Uterus (tissue), 4 donors: ENCODE results near the gene IL1F10. TPM values are rescaled to one million over a fixed set of nuclear protein-coding genes. Genes with fewer than 3 reads are reported as not detected.

ENCODE experiments used
- DNase-seq, 2 donors: peaks; one replicate each; pipeline ENCODE4 v3.0.0-alpha.2; 2019 to 2020
- H3K27ac ChIP-seq, 2 donors: fragments of 200-600 bp; sonication (generic); 1 replicate in 1 of 2; 2 replicates in 1 of 2; pipeline ENCODE4 v1.5.1; 2016 to 2018
- H3K27me3 ChIP-seq, 2 donors: fragments of 200-600 bp; sonication (generic); one replicate each; pipeline ENCODE4 v1.5.1; 2018 to 2019; ENCODE audit warnings: control low read depth in 1 of 2
- H3K36me3 ChIP-seq, 2 donors: fragments of 200-600 bp; sonication (generic); one replicate each; pipeline ENCODE4 v1.5.1; 2019; ENCODE audit warnings: control low read depth in 1 of 2
- H3K4me1 ChIP-seq, 2 donors: fragments of 200-600 bp; sonication (generic); one replicate each; pipeline ENCODE4 v1.5.1; 2018 to 2019; ENCODE audit warnings: control low read depth in 1 of 2
- H3K4me3 ChIP-seq, 2 donors: fragments of 200-600 bp; sonication (generic); 1 replicate in 1 of 2; 2 replicates in 1 of 2; pipeline ENCODE4 v1.5.1; 2018 to 2019; ENCODE audit warnings: mild to moderate bottlenecking in 1 of 2
- H3K9me3 ChIP-seq, 2 donors: fragments of 200-600 bp; sonication (generic); one replicate each; pipeline ENCODE4 v1.5.1; 2019; ENCODE audit warnings: control low read depth in 1 of 2
- POLR2A ChIP-seq, 2 donors: fragments of 450-650 bp; IDR thresholded peaks; one replicate each; pipeline ENCODE4 v1.6.1; 2016; ENCODE audit warnings: antibody characterized with exemption in 2 of 2, mild to moderate bottlenecking in 1 of 2, moderate library complexity in 1 of 2
- intact Hi-C: fragments of 100-400 bp; cut with DNase I; formaldehyde crosslinking; loops from one replicate; pipeline ENCODE4 v1.15.1; 2023; ENCODE audit warnings: low total_unique reads
- total RNA-seq, 4 donors: library from RNA; depleted of rRNA in 3 of 4; stranded (reverse); fragments of >200 nt in 3 of 4; gene quantifications; one replicate each; pipeline versions ENCODE4 v1.1.0 to v1.2.4, GENCODE V29; 2014 to 2023
- TF ChIP-seq, protein P1 (sequence below), 4 experiments: fragments of 200-600 bp in 2 of 4; fragments of 450-650 bp in 2 of 4; sonication (generic) in 2 of 4; IDR thresholded peaks; one replicate each; pipeline ENCODE4 v1.5.1; 2016 to 2019; ENCODE audit warnings: antibody characterized with exemption in 4 of 4, mild to moderate bottlenecking in 2 of 4, moderate library complexity in 1 of 4
- donor health status: DM: yes; HTN: yes; CAD: no.

The IL1F10 gene
- total RNA-seq, result not detected

- Histone ChIP-seq H3K27me3 (no peaks in the 10 kb centered on the region), H3K9me3 (no peaks in the 10 kb centered on the region), H3K27ac (no peak within 1 kb of the TSS), H3K36me3 (no peaks in the 10 kb centered on the region), H3K4me1 (no peaks in the 10 kb centered on the region), H3K4me3 (no peak within 1 kb of the TSS)
- intact Hi-C loops, result no loop called here
- DNase-seq, result no peak
- TF ChIP-seq POLR2A (IDR thresholded peaks at IDR 0.05), result no peak
- TF ChIP-seq, protein P1, sequence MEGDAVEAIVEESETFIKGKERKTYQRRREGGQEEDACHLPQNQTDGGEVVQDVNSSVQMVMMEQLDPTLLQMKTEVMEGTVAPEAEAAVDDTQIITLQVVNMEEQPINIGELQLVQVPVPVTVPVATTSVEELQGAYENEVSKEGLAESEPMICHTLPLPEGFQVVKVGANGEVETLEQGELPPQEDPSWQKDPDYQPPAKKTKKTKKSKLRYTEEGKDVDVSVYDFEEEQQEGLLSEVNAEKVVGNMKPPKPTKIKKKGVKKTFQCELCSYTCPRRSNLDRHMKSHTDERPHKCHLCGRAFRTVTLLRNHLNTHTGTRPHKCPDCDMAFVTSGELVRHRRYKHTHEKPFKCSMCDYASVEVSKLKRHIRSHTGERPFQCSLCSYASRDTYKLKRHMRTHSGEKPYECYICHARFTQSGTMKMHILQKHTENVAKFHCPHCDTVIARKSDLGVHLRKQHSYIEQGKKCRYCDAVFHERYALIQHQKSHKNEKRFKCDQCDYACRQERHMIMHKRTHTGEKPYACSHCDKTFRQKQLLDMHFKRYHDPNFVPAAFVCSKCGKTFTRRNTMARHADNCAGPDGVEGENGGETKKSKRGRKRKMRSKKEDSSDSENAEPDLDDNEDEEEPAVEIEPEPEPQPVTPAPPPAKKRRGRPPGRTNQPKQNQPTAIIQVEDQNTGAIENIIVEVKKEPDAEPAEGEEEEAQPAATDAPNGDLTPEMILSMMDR (IDR thresholded peaks at IDR 0.05), result no peak
Observed at GRCh38 chr2:113067681-113068080, at the start of gene IL1F10. Gene IL1F10, plus strand, starts transcription at chr2:113067970. Its CDS starts 4,769 bp downstream, at chr2:113072739.

DNA sequence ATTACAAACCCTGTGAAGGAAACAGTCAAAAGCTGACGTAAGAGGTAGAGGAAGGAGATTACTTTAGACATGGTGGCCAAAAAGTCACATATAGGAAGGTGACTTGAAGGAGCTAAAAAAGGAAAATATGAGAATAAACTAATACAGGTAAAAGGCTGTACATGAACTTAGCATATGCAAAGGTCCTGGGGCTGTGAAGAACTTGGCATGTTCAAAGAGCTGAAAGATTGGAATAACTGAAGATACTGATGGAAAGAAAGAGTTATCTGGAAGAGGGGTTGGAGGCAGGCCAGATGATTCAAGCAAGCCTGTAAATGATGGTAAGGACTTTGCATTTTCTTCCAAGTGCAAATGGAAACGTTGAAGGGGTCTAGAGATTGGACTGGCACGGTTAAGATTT, 49.3 kb upstream of the IL1F10 start:
- TF ChIP-seq, protein P1 (IDR thresholded peaks at IDR 0.05), result no peak
- TF ChIP-seq POLR2A (IDR thresholded peaks at IDR 0.05), result no peak
- no peaks in the 10 kb centered on the region for H3K4me1 ChIP-seq
- no peaks in the 10 kb centered on the region for H3K9me3 ChIP-seq
- intact Hi-C loops, result no loop called here
- no peak for DNase-seq
- no peak overlapping the region for H3K27ac ChIP-seq
- no peaks in the 10 kb centered on the region for H3K27me3 ChIP-seq
- H3K36me3 ChIP-seq, result no peaks in the 10 kb centered on the region
- H3K4me3 ChIP-seq, result no peak overlapping the region

DNA sequence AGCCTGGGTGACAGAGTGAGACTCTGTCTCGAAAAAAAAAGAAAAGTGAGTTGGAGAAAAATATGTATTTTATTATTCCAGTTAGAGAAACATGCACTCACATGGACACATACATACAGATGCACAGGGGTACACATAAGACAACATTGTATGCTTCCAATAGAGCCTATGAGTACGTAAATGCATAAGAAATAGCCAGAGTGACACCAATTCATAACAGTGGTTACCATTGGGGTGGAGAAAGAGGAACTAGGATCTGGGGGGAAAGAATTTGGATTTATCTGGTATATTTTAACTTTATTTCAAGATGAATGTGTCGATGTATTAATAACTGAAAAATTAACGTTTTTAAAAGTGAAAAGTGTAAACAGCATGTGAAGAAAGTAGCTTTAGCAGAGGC, 46.5 kb upstream of the IL1F10 start:
- intact Hi-C loops, result no loop called here

DNA sequence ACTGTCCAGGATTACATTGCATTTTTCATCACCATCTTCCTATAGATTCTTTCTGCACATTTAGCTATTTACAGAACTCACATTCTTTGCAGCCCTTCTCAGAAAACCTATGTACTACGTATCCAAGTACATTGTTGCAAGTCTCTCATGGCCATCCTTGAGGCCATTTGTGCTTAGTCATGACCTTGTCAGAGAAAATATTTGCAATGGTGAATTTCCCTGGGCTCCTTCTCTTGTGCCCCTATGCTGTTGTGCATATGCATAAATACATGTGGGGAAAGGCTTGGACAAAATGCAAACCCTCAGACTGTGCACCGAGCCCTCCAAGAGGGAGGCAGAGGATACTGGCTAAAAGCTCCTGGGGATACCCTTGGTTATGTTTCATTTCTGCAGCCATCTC, 43.0 kb upstream of the IL1F10 start:
- Histone ChIP-seq H3K27me3 (no peaks in the 10 kb centered on the region), H3K9me3 (no peaks in the 10 kb centered on the region), H3K4me3 (no peak overlapping the region), H3K4me1 (no peaks in the 10 kb centered on the region), H3K27ac (no peak overlapping the region), H3K36me3 (no peaks in the 10 kb centered on the region)
- intact Hi-C loops, result no loop called here
- no peak for TF ChIP-seq POLR2A (IDR thresholded peaks at IDR 0.05)
- TF ChIP-seq, protein P1 (IDR thresholded peaks at IDR 0.05), result no peak
- no peak for DNase-seq

More for the DNA sequence above, 46.5 kb upstream of the IL1F10 start:
- Histone ChIP-seq H3K27me3 (no peaks in the 10 kb centered on the region), H3K27ac (no peak overlapping the region), H3K4me3 (no peak overlapping the region), H3K36me3 (no peaks in the 10 kb centered on the region), H3K9me3 (no peaks in the 10 kb centered on the region), H3K4me1 (no peaks in the 10 kb centered on the region)
- TF ChIP-seq, protein P1 (IDR thresholded peaks at IDR 0.05), result no peak
- no peak for TF ChIP-seq POLR2A (IDR thresholded peaks at IDR 0.05)
- DNase-seq, result no peak

DNA sequence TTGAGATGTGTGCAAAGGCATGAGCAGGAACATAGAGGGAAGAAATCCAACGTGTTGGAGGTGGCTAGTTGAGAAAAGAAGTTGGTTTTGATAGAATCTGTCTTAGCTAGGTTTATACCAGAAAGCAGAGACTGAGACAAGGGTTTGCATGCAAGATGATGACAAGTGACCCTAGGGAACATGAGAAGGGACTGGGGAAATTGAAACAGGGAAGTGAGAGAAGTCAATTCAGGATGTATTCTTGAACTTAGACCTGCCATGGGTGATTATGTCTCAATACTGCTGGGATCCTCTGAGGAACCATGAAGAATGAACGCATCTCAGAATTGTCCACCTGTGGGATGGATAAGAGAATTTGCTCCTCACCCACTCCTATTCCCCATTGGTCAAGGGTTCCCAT, 42.0 kb upstream of the IL1F10 start:
- no peaks in the 10 kb centered on the region for H3K27me3 ChIP-seq
- H3K4me1 ChIP-seq, result no peaks in the 10 kb centered on the region
- TF ChIP-seq POLR2A (IDR thresholded peaks at IDR 0.05), result no peak
- TF ChIP-seq, protein P1 (IDR thresholded peaks at IDR 0.05), result no peak
- intact Hi-C loops, result no loop called here
- H3K9me3 ChIP-seq, result no peaks in the 10 kb centered on the region
- no peaks in the 10 kb centered on the region for H3K36me3 ChIP-seq
- no peak for DNase-seq
- no peak overlapping the region for H3K4me3 ChIP-seq
- H3K27ac ChIP-seq, result no peak overlapping the region
